ENCODE data around the gene SUMO3.

DNA sequence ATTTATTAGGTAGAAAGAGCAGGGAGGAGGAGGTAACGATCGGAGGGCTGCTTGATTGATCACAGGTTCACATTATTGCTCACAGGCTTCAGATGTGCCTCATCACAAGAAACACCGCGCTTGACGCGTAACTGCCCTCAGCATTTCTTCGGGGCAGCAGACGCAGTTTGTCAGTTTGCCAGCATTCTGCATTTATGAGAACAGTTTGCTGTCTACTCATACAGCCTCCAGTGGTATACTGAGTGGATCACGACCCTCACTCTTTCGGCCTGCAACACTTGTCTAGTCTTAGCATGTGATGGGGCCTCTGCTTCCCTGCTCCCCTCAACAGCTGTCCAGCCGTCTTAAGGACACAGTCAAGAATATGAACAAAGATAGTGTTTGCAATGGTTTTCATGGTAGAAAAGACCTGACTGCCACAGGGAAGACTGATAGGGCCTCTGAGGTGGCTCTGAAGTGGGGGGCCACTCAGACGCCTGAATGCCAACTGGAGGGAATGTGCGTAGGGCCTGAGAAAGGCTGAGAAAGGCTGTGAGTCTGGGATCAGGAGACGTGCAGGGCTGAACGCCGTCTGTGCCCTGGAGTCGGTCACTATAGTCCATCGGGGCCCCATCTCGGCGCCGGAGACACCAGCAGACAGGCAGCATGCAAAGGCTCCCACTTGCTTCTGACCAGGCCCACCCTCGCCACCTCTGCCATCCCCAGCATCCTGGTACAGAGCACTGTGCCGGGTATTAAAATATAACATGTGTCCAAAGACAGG lies 61.3 kb downstream of the SUMO3 start:
- no peak for TF ChIP-seq CTCF (conservative IDR thresholded peaks at IDR 0.05; ENCODE audit: low read length)
- TF ChIP-seq EZH2phosphoT487 (IDR thresholded peaks at IDR 0.05; ENCODE audit: borderline replicate concordance, low read depth, low read length): no peak
